Measurements from ENCODE around the gene SLC2A8. TPM values are rescaled to one million over a fixed set of nuclear protein-coding genes. Genes with fewer than 3 reads are reported as not detected.

SLC2A8 gene
- 10 to 100 TPM; 12.3 to 30.0 (median 17.0) TPM for polyA plus RNA-seq (ENCODE audit: insufficient read length in 4 of 4)

DNA sequence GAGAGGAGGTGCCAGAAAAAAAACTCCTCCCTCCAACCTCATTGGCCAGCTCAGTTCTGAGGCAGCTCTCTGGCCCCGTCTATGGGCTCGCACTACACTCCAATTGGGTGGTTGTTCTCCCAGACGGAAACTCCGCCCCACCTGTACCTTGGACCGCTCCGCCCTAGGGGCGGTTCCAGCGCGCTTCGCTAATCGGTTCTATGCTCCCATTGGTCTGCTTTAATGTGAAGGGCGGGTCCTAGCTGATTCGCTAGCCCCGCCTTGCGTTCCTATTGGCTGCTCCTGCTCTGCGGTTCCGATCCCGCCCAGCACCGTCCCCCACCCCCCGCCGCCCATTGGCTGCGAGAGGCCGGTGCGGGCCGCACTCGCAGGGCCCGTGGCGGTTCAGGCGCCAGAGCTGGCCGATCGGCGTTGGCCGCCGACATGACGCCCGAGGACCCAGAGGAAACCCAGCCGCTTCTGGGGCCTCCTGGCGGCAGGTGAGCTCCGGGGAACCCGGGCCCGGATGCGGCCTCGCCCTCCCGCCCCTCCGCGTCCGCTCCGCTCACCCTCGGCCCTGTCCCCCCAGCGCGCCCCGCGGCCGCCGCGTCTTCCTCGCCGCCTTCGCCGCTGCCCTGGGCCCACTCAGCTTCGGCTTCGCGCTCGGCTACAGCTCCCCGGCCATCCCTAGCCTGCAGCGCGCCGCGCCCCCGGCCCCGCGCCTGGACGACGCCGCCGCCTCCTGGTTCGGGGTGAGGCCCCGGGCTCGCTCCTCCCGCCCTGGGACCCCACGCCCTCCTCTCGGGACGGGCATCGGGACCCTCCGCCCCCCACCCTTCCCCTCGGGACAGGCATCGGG lies at the start of gene SLC2A8:
Gene SLC2A8 (plus strand): TSS at position 362 of the 838 bp plus-strand sequence. CDS start 62 bp downstream, at position 424.
- DNase-seq (ENCODE audit: low read depth in 4 of 4, low spot score in 3 of 4), result peak; percentile 98 to 99 (median 99)

GRCh38 chr9:127347831-127348776 lies 48.9 kb upstream of the SLC2A8 start:
- DNase-seq (ENCODE audit: low read depth in 4 of 4, low spot score in 3 of 4), result no peak

DNA sequence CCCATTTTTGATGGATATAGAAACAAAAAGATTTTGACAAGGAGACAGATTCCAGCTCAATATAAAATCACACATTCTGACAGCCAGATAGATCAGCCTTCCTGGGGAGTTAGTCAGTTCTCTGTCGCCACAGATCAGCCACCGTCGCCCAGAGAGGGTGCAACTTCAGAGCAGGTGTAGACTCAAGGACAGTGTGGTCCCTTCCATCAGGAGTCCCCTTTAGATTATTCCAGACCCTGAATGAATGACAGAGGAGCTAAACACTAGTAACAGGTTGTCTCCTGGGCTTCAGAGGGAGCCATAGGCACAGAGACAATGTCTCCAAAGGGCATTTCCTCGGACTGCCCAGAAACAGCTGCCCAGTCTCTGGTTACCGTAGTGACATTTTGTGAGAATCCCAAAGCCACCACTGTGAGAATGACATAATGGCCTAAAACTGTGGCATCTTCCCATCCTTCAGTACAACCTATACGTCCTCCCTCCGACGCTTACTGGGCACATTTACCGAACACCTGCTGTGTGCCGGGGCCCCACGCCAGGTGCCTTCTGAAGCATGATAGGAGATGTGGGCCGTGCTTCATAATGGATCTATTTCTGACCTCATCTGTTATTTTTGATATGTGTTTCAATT lies 47.4 kb upstream of the SLC2A8 start:
- no peak for DNase-seq (ENCODE audit: low read depth in 4 of 4, low spot score in 3 of 4)

DNA sequence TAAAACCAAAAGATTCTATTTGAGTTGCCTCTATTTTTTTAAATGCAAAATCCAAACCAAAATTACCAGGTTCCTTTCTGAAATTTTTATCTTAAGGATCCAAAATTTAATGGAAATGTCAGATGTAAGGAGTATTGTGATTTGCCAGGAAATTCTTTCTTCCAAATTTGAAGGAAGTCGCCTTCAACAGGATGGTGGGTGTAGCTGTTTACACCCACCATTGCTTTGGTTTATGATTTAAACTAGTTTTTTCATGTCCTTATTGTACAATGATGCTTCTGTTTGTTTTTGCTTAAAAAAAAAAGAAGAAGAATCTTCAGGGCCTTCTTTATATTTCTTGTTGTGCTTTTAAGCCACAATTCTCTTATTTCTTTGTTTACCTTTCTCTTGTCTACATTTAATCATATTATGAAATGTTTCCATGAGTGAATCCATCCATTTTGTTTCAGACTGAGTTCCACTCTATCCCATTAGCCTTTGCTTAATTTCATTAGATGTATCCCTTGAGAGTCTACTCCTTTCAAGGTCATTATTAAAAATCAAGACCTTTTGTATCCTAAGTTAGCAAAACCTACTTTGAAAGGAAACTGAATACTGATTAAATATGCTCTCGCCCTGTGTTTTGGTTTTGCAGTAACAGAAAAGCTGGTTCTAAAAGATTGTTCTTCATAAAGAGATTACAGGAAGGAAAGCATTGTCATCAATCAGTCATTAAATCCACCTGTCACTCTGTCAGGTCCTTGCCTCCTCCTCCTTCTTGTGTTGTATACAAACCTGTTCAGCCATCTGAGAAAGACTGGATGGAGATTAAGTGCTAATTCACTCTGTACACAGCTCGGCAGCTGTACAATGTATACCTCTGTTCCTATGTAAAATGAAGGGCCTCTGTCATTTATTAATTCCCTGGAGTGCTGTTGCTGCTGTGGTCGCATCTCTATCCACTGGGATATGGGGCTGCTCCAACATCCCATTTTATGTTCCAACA lies 45.5 kb upstream of the SLC2A8 start:
- no peak for DNase-seq (ENCODE audit: low read depth in 4 of 4, low spot score in 3 of 4)

DNA sequence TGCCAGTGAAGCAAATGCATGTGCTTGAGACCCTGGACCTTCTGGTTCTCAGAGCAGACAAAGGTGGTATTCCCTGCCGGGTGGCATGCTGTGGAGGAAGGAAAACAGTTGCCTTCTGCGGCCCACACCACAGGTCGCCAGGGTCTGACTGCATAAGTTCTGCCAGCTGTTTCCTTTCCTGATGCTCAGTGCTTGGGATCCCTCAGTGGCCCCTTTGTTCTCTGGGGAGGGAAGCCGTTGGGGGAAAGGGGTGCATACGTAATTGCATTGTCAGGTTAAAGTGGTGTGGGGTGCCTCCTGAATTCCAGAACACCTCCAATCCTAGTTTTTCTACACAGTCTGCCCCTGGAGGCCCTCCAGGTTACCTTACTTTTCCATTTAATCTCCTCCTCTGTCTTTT lies 43.1 kb upstream of the SLC2A8 start:
- DNase-seq (ENCODE audit: low read depth in 4 of 4, low spot score in 3 of 4), result no peak

DNA sequence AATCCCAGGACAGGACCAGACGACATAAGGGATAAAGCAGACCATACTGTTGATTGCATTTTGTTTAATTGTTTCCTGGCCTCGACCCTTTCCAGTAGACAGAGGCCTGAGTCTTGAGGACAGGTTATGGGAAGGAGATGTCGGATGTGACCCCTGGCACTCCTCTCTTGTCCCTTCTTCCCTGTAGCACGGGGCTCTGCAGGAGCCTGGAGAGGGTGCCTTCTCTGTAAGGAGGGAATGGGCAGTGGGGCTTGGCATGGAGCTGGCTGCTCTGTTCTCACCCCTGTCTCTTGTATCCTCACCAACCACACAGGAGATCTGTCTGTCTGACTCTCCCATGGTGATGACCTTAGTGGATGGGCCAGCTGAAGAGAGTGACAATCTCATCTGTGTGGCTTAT lies 40.1 kb upstream of the SLC2A8 start:
- DNase-seq (ENCODE audit: low read depth in 4 of 4, low spot score in 3 of 4), result no peak

DNA sequence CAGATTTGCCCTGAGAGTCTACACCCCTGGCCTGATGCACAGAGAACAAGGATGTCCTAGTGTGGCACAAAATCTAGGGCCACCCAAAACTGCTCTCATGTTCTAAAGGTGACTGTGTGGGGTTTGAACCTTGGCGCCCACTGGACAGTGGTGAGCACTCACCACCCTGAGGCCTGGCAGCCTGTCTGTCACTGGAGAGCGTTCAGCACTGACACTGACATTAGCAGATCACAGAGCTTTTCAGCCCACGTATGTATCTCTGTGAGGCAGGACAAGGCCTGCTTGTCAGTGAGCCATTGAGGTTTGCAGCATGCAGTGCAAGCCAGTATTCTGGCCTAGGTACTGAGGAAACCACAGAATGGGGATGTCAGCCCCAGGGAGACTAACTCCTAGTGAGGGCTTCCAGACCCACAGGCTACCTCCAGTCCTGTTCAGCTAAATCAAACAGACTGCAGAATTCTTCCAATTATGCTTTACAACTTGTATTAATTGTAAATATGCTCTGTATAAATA lies 38.9 kb upstream of the SLC2A8 start:
- DNase-seq (ENCODE audit: low read depth in 4 of 4, low spot score in 3 of 4), result no peak

GRCh38 chr9:127358770-127359169 lies 38.2 kb upstream of the SLC2A8 start:
- DNase-seq (ENCODE audit: low read depth in 4 of 4, low spot score in 3 of 4), result no peak

GRCh38 chr9:127360250-127360649 lies 36.7 kb upstream of the SLC2A8 start:
- DNase-seq (ENCODE audit: low read depth in 4 of 4, low spot score in 3 of 4), result no peak

DNA sequence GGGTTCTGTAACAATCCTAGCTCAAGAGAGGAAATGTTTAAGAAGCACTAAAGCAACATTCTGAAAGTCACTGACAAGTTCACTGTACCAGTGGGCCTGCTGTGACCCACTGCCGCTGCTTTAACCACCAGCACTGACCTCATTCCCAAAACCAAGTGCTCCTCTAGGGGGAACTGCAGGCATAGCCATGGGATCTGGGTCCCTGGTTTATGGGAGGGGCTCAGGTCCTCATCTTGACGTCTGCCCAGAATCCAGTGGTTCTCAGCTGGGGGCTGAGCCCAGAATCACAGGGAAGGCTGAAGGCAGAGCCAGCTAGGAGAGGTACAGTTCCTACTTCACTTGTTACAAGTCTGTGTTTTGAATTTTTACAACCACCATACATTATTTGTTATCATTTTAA lies 36.1 kb upstream of the SLC2A8 start:
- DNase-seq (ENCODE audit: low read depth in 4 of 4, low spot score in 3 of 4), result no peak

DNA sequence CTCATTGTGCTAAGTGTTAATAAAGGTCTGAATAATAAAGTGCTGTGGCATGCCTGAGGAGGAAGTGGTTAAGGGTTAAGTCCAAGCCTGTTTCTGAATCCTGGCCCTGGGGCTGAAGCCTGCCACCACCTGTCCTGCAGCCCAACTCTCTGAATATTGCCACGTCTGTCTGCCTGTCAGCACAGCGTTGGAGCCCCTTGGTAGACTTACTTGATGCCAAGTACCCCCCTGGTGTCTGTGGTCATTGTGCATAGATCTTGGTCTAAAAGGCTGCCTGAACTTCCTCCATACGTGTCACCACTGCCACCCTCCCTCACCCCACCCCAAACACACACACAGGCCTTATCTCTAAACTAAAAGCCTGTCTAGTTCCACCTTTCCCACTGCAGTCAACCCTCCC lies 35.4 kb upstream of the SLC2A8 start:
- DNase-seq (ENCODE audit: low read depth in 4 of 4, low spot score in 3 of 4), result no peak

DNA sequence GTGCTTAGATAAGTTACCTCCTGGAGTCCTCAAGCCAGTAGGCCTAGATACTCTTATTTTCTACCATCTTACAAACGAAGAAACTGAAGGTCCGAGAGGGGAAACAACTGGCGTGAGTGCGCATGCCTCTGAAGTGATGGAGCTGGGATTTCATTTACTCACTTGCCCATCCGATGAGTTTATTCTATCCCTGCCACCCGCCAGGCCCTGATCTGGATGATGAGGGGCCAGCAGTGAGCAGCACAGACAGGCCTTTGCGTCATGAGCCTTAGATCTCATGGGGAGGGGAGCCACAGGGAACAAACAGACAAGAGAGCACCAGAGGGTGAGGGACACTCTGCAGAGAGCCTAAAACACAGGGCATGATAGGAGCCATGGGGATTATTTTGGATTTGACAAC lies 34.1 kb upstream of the SLC2A8 start:
- no peak for DNase-seq (ENCODE audit: low read depth in 4 of 4, low spot score in 3 of 4)

DNA sequence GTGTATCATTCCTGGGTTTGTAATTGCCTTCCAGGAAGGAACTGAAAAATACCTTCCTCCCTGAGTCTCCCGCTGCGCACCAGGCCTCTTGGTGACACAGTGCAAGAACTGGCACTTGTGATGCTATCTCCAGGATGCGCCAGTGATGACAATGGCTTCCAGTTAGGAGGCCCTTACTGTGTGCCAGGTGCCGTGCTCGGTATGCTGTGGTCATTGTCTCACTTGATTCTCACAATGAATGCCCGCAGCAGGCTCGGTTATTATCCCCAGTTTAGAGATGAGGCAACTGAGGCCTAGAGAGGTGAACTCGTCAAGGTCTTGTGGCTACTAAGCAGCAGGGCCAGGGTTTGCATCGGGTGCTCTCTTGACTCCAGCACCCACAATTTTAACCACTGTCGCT lies 31.5 kb upstream of the SLC2A8 start:
- no peak for DNase-seq (ENCODE audit: low read depth in 4 of 4, low spot score in 3 of 4)

DNA sequence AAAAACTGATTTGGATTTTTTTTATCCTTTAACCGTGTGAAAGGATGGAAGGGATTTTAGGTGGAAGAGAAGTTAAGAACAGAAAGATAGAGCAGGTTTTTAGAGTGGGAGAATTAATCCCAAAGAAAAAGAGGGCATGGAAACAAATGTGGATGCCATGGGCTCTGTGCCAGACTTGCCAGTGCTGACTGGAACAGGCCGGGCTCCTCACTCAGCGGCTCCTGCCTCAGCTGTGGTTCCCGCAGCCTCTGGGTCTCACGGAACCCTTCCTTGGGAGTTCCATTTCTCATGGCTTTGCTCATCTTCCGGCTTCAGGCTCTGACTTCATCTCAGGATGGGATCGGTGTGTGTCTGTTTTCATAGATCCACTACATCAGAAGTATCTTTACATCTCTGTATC lies 30.4 kb upstream of the SLC2A8 start:
- no peak for DNase-seq (ENCODE audit: low read depth in 4 of 4, low spot score in 3 of 4)

GRCh38 chr9:127368852-127369402 lies 28.0 kb upstream of the SLC2A8 start:
- DNase-seq (ENCODE audit: low read depth in 4 of 4, low spot score in 3 of 4), result no peak

DNA sequence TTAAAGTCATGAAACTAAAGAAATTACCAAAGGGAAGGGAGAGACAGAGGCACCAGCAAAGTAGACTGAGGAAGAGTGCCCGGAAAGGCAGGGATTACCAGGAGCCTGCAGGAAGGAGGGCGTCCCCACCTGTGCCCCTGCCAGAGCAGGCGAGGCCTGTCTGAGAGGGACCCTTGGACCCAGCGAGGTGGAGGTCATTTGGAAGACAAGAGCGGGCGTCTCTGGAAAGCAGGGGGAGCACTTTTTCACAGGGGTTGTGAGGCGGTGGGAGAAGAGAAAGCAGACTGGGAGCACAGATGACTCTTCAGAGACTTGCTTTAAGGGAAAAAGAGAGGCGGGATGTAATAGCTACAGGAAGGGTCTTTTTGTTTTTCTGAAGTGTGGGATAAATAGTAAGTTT lies 27.5 kb upstream of the SLC2A8 start:
- no peak for DNase-seq (ENCODE audit: low read depth in 4 of 4, low spot score in 3 of 4)

DNA sequence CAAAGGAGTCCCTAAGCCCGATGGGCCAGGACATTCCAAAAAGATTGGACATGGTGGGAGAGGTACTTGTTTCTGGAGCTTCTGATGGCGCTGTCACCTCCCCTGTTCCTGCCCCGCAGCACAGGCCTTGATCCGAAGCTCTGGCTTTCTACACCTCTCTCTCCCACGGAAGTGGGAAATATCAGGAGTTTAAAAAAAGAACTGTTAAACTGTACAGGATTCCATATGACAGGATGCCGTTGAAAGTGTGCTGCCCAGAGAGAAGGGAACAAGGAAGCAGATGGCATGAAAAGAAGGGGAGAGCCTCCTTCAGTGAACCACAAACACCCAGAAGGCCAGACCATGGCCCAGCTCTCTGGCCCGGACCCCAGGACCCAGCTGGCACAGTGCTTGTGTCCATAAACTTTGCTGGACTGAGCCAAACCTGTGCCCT lies 26.8 kb upstream of the SLC2A8 start:
- no peak for DNase-seq (ENCODE audit: low read depth in 4 of 4, low spot score in 3 of 4)

DNA sequence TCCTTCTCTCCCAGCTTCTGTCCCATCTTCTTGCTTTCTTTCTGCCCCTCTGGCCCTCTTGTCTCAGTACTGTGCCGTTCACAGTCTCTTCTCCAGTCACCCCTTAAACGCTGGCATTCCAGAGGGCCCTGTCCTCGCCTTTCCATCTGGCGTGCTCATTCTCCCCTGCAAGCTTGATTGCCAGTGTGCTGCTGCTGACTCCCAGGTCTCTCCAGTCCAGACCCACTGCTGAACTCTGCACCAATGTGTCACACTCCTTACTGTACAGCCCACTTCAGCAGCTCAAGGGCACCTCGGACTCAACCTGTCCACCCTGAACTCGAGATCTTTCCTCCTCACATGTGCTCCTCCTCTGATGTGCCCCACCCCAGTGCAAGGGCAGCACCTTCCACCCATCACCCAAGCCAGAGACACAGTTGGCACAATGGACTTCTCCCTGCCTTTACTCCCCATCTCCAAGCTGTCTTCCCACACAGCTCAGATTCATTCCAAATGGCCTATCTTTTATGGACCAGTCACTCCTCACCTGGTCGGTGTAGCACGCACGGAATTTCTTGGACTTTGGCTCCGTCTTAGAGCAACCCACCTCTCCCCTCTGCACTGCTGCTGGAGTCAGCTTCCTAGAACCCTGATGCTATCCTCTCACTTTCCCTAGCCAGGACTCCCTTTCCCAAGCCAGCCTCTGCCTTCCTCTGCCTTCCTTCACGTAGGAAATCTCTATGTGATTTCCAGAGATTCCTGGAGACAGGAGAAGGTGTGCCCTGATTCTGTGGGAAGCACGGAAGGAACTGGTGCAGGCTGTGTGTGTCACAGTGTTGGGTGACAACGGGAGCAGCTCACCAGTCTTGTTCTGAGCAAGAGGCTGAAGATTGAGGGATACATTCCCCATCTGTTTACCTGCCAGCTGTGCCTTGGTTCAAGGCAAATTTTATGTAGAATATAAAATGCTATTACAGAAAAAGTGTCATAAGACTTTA lies 26.0 kb upstream of the SLC2A8 start:
- no peak for DNase-seq (ENCODE audit: low read depth in 4 of 4, low spot score in 3 of 4)

All from left renal pelvis (tissue), 4 donors.